ENCODE measurements around the gene FOXO4. TPM values are rescaled to one million over a fixed set of nuclear protein-coding genes. Genes with fewer than 3 reads are reported as not detected.

FOXO4 gene
- total and polyA plus RNA-seq, 2 experiments from 2014 or later = 1.1 to 5.2 TPM

DNA sequence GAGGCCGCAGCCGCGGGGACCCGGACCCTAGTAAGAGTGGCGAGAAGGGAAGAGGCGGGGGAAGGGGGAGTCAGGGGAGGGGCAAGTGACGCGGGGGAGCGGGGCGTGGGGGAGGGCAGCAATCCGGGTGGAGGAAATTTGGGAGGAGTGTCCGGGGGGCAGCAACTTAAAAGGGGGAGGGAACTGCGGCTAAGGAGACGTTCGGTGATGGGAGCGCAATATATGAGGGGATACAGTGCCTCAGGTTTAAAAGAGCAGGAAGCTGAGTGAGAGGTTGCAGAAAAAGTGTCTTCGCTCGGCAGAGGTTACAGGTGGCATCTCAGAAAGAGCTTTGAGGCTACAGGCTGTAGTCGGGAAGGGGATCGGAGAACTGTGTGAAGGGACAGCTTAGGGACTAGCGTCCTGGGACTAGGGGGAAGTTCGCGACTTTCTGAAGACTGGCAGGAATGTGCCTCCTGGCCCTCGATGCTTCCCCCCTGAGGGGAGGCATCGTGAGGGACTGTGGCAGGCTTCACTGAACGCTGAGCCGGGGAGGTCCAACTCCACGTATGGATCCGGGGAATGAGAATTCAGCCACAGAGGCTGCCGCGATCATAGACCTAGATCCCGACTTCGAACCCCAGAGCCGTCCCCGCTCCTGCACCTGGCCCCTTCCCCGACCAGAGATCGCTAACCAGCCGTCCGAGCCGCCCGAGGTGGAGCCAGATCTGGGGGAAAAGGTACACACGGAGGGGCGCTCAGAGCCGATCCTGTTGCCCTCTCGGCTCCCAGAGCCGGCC is 519 bp downstream of the FOXO4 start:
- in situ Hi-C loops (cut with MboI) = no loop called here
- Histone ChIP-seq H3K4me1 (ENCODE audit: insufficient read depth) (no peaks in the 10 kb centered on the region), H3K4me2 (ENCODE audit: unreplicated experiment) (peak overlapping the region; percentile 91), H3K27ac (no peak overlapping the region), H3K79me2 (ENCODE audit: insufficient read depth) (no peaks in the 10 kb centered on the region), H3K4me3 (peak overlapping the region; percentile 82), H3K9me3 (ENCODE audit: low read depth) (no peaks in the 10 kb centered on the region), H3K9me2 (ENCODE audit: insufficient read depth) (no peaks in the 10 kb centered on the region), H3K36me3 (ENCODE audit: low read depth) (no peaks in the 10 kb centered on the region), H2AFZ (peak overlapping the region; percentile 79), H3K27me3 (replicated peaks; ENCODE audit: insufficient read depth) (no peaks in the 10 kb centered on the region), H4K20me1 (ENCODE audit: insufficient read depth) (no peaks in the 10 kb centered on the region), H3F3A (ENCODE audit: insufficient read depth) (no peaks in the 10 kb centered on the region), H3K9ac (peak overlapping the region; percentile 74)
- 0 to 2% methylated on average over 9 to 29 of the region's 46 CpGs for WGBS, 2 experiments (ENCODE audit: low coverage in 1 of 2, low lambda C conversion rate in 2 of 2, missing lambda C conversion rate in 2 of 2)
- TF ChIP-seq EZH2 (IDR thresholded peaks at IDR 0.05; ENCODE audit: insufficient read depth, poor library complexity, severe bottlenecking) (no peak), EZH2phosphoT487 (IDR thresholded peaks at IDR 0.05; ENCODE audit: insufficient read depth, low read depth) (no peak)
- DNase-seq = peak; percentile 28

DNA sequence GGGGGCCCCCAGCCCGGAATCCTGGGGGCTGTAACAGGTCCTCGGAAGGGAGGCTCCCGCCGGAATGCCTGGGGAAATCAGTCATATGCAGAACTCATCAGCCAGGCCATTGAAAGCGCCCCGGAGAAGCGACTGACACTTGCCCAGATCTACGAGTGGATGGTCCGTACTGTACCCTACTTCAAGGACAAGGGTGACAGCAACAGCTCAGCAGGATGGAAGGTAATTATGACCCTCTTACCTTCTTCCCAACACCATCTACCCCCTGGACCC is 1.0 kb downstream of the FOXO4 start:
- 0 to 7% methylated on average over 3 to 5 of the region's 9 CpGs for WGBS, 2 experiments (ENCODE audit: low coverage in 1 of 2, low lambda C conversion rate in 2 of 2, missing lambda C conversion rate in 2 of 2)
- in situ Hi-C loops (cut with MboI) = no loop called here
- Histone ChIP-seq H3K27ac (no peak overlapping the region), H3K27me3 (replicated peaks; ENCODE audit: insufficient read depth) (no peaks in the 10 kb centered on the region), H3K79me2 (ENCODE audit: insufficient read depth) (no peaks in the 10 kb centered on the region), H3K36me3 (ENCODE audit: low read depth) (no peaks in the 10 kb centered on the region), H2AFZ (peak overlapping the region; percentile 79), H3K4me3 (peak overlapping the region; percentile 82), H3K4me1 (ENCODE audit: insufficient read depth) (no peaks in the 10 kb centered on the region), H3K9me3 (ENCODE audit: low read depth) (no peaks in the 10 kb centered on the region), H3K9me2 (ENCODE audit: insufficient read depth) (no peaks in the 10 kb centered on the region), H3F3A (ENCODE audit: insufficient read depth) (no peaks in the 10 kb centered on the region), H4K20me1 (ENCODE audit: insufficient read depth) (no peaks in the 10 kb centered on the region), H3K9ac (peak overlapping the region; percentile 74), H3K4me2 (ENCODE audit: unreplicated experiment) (peak overlapping the region; percentile 91)
- DNase-seq = peak; percentile 11
- TF ChIP-seq EZH2phosphoT487 (IDR thresholded peaks at IDR 0.05; ENCODE audit: insufficient read depth, low read depth) (no peak), EZH2 (IDR thresholded peaks at IDR 0.05; ENCODE audit: insufficient read depth, poor library complexity, severe bottlenecking) (no peak)

DNA sequence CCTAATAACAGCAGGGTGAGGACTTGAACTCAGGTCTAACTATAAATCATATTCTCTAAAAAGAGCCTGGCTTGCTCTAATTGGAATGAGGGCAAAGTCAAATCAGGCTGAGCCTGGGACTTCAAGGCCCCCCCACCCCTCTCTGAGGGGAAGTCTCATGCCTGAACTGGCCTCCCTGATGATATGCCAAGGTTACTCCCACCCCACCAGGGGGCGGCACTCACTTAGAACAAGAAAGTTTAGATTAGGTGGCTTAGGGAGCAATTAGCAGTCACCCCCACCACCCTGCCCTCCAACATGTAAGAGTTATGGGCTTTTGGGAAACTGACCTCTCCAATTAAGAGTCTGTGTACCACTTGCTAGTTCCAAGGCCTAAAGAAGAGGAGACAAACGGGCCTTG is 2.7 kb downstream of the FOXO4 start:
- H3K9me3 ChIP-seq (ENCODE audit: low read depth) = no peaks in the 10 kb centered on the region
- no peaks in the 10 kb centered on the region for H4K20me1 ChIP-seq (ENCODE audit: insufficient read depth)
- no peaks in the 10 kb centered on the region for H3K36me3 ChIP-seq (ENCODE audit: low read depth)
- H3K9ac ChIP-seq = no peak overlapping the region
- no peak overlapping the region for H3K4me2 ChIP-seq (ENCODE audit: unreplicated experiment)
- no peaks in the 10 kb centered on the region for H3F3A ChIP-seq (ENCODE audit: insufficient read depth)
- H3K27ac ChIP-seq = no peak overlapping the region
- H3K79me2 ChIP-seq (ENCODE audit: insufficient read depth) = no peaks in the 10 kb centered on the region
- no peak overlapping the region for H2AFZ ChIP-seq
- in situ Hi-C loops (cut with MboI) = no loop called here
- H3K4me1 ChIP-seq (ENCODE audit: insufficient read depth) = no peaks in the 10 kb centered on the region
- H3K4me3 ChIP-seq = no peak overlapping the region
- no peaks in the 10 kb centered on the region for H3K9me2 ChIP-seq (ENCODE audit: insufficient read depth)
- H3K27me3 ChIP-seq (replicated peaks; ENCODE audit: insufficient read depth) = no peaks in the 10 kb centered on the region
- 0 to 17% methylated on average over 1 to 2 of the region's 2 CpGs for WGBS, 2 experiments (ENCODE audit: low coverage in 1 of 2, low lambda C conversion rate in 2 of 2, missing lambda C conversion rate in 2 of 2)
- TF ChIP-seq EZH2phosphoT487 (IDR thresholded peaks at IDR 0.05; ENCODE audit: insufficient read depth, low read depth) = no peak
- no peak for TF ChIP-seq EZH2 (IDR thresholded peaks at IDR 0.05; ENCODE audit: insufficient read depth, poor library complexity, severe bottlenecking)
- DNase-seq = peak; percentile 55

DNA sequence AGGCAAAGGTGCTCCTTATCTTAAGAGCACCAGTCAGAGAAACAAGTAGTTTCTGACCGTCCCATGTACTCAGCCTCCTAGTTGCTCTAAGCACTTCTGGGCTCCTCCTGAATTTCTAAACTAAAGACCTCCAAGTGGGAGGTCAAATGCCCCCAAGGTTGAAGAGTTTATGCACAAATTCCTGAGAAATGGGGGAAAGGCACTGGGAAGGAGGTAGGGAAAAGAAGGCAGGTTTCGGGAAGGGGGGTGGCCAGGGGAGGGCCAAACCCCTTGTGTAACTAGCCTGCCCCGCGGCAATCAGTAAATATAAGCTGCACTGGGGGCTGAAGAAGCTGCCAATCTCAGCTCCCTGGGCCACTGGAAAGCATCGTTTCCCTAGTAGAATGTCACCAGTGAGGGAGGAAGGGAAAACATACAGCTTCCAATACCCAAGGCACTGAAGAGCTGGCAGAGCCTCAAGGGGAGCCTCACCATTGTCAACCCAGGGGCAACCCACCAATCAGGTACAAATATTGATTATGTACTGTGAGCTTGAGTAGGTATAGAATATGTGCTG is 3.4 kb downstream of the FOXO4 start:
- Histone ChIP-seq H3K9me2 (ENCODE audit: insufficient read depth) (no peaks in the 10 kb centered on the region), H3F3A (ENCODE audit: insufficient read depth) (no peaks in the 10 kb centered on the region), H3K79me2 (ENCODE audit: insufficient read depth) (no peaks in the 10 kb centered on the region), H3K27ac (no peak overlapping the region), H3K27me3 (replicated peaks; ENCODE audit: insufficient read depth) (no peaks in the 10 kb centered on the region), H3K36me3 (ENCODE audit: low read depth) (no peaks in the 10 kb centered on the region), H3K4me3 (no peak overlapping the region), H3K9me3 (ENCODE audit: low read depth) (no peaks in the 10 kb centered on the region), H4K20me1 (ENCODE audit: insufficient read depth) (no peaks in the 10 kb centered on the region), H2AFZ (no peak overlapping the region), H3K9ac (no peak overlapping the region), H3K4me1 (ENCODE audit: insufficient read depth) (no peaks in the 10 kb centered on the region), H3K4me2 (ENCODE audit: unreplicated experiment) (no peak overlapping the region)
- WGBS, 2 experiments (ENCODE audit: low coverage in 1 of 2, low lambda C conversion rate in 2 of 2, missing lambda C conversion rate in 2 of 2) = 75 to 78% methylated on average over 2 to 5 of the region's 5 CpGs
- DNase-seq = no peak
- TF ChIP-seq EZH2phosphoT487 (IDR thresholded peaks at IDR 0.05; ENCODE audit: insufficient read depth, low read depth) (no peak), EZH2 (IDR thresholded peaks at IDR 0.05; ENCODE audit: insufficient read depth, poor library complexity, severe bottlenecking) (no peak)
- in situ Hi-C loops (cut with MboI) = no loop called here
